Stimulated activated CD8-positive, alpha-beta memory T cell treated with anti-CD3 and anti-CD28 coated beads, Interleukin-15, amount 100 ng/mL, for 24 hours (primary cell): ENCODE results near the gene OR7D2.

Source experiments
- DNase-seq: peaks from one replicate; pipeline ENCODE4 v3.0.0-alpha.2; 2020; ENCODE audit warnings: low read depth

OR7D2 gene

DNA sequence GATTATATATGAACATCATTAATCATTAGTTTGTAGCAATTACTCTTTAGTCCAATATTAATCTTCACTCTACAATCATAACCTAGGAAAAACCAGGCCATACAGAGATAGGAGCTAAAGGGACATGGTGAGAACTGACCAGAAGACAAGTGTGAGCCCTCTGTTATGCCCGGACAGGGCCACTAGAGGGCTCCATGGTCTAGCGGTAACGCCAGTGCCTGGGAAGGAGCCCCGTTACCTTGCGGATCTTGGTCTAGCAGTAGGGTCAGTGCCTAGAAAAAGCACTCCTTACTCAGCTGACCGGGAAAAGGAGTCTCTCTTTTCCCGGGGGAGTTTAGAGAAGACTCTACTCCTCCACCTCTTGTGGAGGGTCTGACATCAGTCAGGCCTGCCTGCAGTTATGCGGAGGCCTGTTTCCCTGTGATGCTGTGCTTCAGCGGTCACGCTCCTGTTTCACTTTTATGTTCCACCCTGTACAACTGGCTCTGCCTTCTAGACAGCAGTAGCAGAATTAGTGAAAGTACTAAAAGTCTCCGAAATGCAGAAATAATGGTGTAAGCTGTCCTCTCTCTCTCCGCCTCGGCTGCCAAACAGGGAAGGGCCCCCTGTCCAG is 26.8 kb downstream of the OR7D2 start:
- DNase-seq, result peak; percentile 10

DNA sequence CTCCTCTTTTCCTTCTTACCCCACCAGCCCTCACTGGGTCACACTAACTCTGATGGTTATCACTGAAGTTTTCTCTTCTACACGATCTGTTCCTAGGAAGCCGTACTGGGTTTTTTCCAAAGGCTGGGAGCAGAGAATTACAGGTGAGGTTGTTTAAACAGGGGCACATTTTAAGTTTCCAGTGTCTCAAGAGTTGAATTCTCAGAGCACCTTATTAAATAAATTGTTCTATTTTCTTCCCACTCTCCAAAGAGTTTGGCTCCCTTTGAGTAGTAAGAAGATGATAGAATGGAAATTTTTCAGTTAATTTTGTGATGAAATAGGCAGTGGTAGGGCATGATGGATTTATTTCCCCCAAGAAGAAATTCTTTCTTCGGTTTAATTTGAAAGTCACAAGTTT is 40.7 kb downstream of the OR7D2 start, which contains the start of gene OR7D4:
Gene OR7D4, minus strand, starts transcription at position 101 of the 400 bp plus-strand sequence. CDS start 4,752 bp downstream, outside the sequence.
- no peak for DNase-seq
